Upper lobe of left lung (tissue), 6 donors: ENCODE data around the gene BAIAP2L1. TPM values are rescaled to one million over a fixed set of nuclear protein-coding genes. Genes with fewer than 3 reads are reported as not detected.

Experiments
- ATAC-seq, 2 donors: fragments of 200-7000 bp; cut with Tn5 transposase; one replicate each; pipeline ENCODE4 v1.9.1; 2022; ENCODE audit warnings: mild to moderate bottlenecking in 2 of 2, moderate library complexity in 2 of 2; ENCODE audit not compliant: low FRiP score in 2 of 2
- DNase-seq, 2 donors: peaks; one replicate each; pipeline ENCODE4 v3.0.0-alpha.2; 2019 to 2020
- H3K27ac ChIP-seq, 4 donors: fragments of 200-600 bp; sonication (generic); one replicate each; pipeline ENCODE4 v1.5.1; 2016 to 2019
- H3K27me3 ChIP-seq, 4 donors: fragments of 200-600 bp; sonication (generic); one replicate each; pipeline ENCODE4 v1.5.1; 2017 to 2019
- H3K36me3 ChIP-seq, 4 donors: fragments of 200-600 bp; sonication (generic); one replicate each; pipeline ENCODE4 v1.5.1; 2016 to 2019
- H3K4me1 ChIP-seq, 4 donors: fragments of 200-600 bp; sonication (generic); one replicate each; pipeline ENCODE4 v1.5.1; 2018 to 2019
- H3K4me3 ChIP-seq, 4 donors: fragments of 200-600 bp; sonication (generic); one replicate each; pipeline ENCODE4 v1.5.1; 2017 to 2019; ENCODE audit warnings: mild to moderate bottlenecking in 2 of 4, moderate library complexity in 1 of 4
- H3K9me3 ChIP-seq, 4 donors: fragments of 200-600 bp; sonication (generic); one replicate each; pipeline ENCODE4 v1.5.1; 2018 to 2019
- EP300 ChIP-seq, 4 donors: sonication (generic); formaldehyde crosslinking; IDR thresholded peaks; one replicate each; pipeline ENCODE4 v1.5.1; 2017; ENCODE audit warnings: antibody characterized with exemption in 4 of 4, control low read depth in 2 of 4
- POLR2A ChIP-seq, 4 donors: fragments of 450-650 bp; IDR thresholded peaks; one replicate each; pipeline ENCODE4 v1.5.1; 2016 to 2017; ENCODE audit warnings: antibody characterized with exemption in 4 of 4, mild to moderate bottlenecking in 2 of 4
- POLR2AphosphoS5 ChIP-seq, 2 donors: sonication (generic); formaldehyde crosslinking; IDR thresholded peaks; one replicate each; pipeline ENCODE4 v1.5.1; 2017; ENCODE audit warnings: antibody characterized with exemption in 2 of 2
- WGBS, 2 donors: methylation state at CpG; one replicate each; pipeline ENCODE4 v1.1.5; 2017 to 2018; 5-methylcytosine and 5-hydroxymethylcytosine counted together
- total RNA-seq, 6 donors: library from RNA; depleted of rRNA in 4 of 6; stranded (reverse); fragments of >200 nt in 4 of 6; gene quantifications; one replicate each; pipeline versions ENCODE4 v1.1.0 to v1.2.1, GENCODE V29; 2016 to 2021
- TF ChIP-seq, protein P1 (sequence below), 6 experiments: fragments of 450-650 bp in 4 of 6; fragments of 200-600 bp in 2 of 6; sonication (generic) in 2 of 6; IDR thresholded peaks; one replicate each; pipeline ENCODE4 v1.5.1; 2016 to 2019; ENCODE audit warnings: antibody characterized with exemption in 6 of 6
- donor health status: DM: no; HTN: no; CAD: no; lungs with moderate emphysema.
- donor health status: DM: no; HTN: yes; CAD: no; lungs with severe emphysema.

The BAIAP2L1 gene
- total RNA-seq, 6 donors from 2014 or later: 20.2 to 35.6 (median 26.6) TPM

DNA sequence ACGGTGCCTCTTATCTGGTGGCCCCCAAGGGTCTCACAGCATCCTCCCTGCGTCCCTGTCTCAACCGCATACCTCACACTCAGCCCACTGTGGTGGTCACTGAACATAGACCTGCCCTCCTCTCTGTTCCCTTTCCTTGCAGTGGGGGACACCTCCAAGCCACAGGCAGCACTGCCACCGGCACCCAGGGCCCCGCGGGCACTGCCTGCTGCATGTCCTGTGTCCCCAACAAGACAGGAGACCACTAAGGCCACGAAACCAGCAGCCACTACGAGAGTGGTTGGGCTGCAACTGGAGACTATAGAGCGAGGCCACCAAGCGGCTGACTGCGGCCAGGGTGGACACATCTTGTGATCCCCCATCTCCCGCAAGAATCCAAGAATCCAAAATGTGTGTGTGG lies 104.1 kb downstream of the BAIAP2L1 start:
- Histone ChIP-seq H3K4me3 (no peak overlapping the region), H3K27me3 (no peaks in the 10 kb centered on the region), H3K4me1 (peaks cover 0 to 9% (median 3%) of the 10 kb centered on the region in 4 donors), H3K27ac (no peak overlapping the region), H3K9me3 (no peaks in the 10 kb centered on the region), H3K36me3 (peaks cover 18 to 75% (median 30%) of the 10 kb centered on the region in 4 donors)
- TF ChIP-seq, protein P1, sequence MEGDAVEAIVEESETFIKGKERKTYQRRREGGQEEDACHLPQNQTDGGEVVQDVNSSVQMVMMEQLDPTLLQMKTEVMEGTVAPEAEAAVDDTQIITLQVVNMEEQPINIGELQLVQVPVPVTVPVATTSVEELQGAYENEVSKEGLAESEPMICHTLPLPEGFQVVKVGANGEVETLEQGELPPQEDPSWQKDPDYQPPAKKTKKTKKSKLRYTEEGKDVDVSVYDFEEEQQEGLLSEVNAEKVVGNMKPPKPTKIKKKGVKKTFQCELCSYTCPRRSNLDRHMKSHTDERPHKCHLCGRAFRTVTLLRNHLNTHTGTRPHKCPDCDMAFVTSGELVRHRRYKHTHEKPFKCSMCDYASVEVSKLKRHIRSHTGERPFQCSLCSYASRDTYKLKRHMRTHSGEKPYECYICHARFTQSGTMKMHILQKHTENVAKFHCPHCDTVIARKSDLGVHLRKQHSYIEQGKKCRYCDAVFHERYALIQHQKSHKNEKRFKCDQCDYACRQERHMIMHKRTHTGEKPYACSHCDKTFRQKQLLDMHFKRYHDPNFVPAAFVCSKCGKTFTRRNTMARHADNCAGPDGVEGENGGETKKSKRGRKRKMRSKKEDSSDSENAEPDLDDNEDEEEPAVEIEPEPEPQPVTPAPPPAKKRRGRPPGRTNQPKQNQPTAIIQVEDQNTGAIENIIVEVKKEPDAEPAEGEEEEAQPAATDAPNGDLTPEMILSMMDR (IDR thresholded peaks at IDR 0.05): no peak
- TF ChIP-seq POLR2A (IDR thresholded peaks at IDR 0.05) (no peak), POLR2AphosphoS5 (IDR thresholded peaks at IDR 0.05) (no peak), EP300 (IDR thresholded peaks at IDR 0.05) (no peak)
- DNase-seq: peak in 1 of 2 donors; percentile 71
- ATAC-seq: no peak
- 87 to 90% methylated on average over 11 to 12 of the region's 12 CpGs for WGBS, 2 donors

DNA sequence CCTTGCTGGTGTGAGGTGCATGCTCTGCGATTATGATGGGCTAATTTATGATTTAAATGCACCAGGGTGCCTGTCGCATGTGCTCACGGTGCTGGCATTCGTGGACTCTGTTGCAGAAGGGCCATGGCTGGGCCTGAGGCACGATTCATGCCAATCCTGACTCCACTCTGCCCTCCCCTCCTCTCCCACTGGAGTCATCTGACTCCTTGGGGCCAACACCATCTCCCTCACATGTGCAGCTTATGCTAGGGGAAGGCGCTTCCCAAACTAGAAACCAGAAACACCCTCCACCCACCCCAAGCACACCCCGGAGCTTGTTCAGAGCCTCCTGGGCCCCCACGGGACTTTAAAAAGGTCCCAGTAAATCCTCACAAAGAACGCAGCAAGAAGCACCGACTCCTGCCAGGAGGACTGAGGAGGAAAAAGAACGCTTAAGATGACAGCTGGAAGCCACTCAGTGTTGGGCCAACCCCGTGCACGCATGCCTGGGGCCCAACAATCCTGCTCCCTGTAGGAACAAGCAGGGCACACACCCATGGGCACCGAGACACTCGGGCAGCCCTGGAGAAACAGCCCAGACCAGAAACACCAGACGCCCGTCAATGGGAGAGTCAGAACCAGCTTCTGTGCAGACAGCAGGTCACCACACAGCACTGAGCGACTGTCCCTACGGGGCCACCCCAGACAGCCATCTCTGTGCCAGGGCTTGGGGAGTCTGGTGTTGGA lies 105.3 kb downstream of the BAIAP2L1 start:
- Histone ChIP-seq H3K36me3 (peaks cover 22 to 77% (median 40%) of the 10 kb centered on the region in 4 donors), H3K27me3 (no peaks in the 10 kb centered on the region), H3K9me3 (no peaks in the 10 kb centered on the region), H3K4me3 (no peak overlapping the region), H3K27ac (peak overlapping the region in 3 of 4 donors; percentile 3 to 35 (median 19)), H3K4me1 (peaks cover 0 to 9% (median 3%) of the 10 kb centered on the region in 4 donors)
- 65 to 84% methylated on average over 6 to 19 of the region's 19 CpGs for WGBS, 2 donors
- TF ChIP-seq, protein P1 (IDR thresholded peaks at IDR 0.05): no peak
- TF ChIP-seq EP300 (IDR thresholded peaks at IDR 0.05): no peak
- no peak for TF ChIP-seq POLR2A (IDR thresholded peaks at IDR 0.05)
- TF ChIP-seq POLR2AphosphoS5 (IDR thresholded peaks at IDR 0.05): no peak
- ATAC-seq (no peak), DNase-seq (peak; percentile 33 to 51)

DNA sequence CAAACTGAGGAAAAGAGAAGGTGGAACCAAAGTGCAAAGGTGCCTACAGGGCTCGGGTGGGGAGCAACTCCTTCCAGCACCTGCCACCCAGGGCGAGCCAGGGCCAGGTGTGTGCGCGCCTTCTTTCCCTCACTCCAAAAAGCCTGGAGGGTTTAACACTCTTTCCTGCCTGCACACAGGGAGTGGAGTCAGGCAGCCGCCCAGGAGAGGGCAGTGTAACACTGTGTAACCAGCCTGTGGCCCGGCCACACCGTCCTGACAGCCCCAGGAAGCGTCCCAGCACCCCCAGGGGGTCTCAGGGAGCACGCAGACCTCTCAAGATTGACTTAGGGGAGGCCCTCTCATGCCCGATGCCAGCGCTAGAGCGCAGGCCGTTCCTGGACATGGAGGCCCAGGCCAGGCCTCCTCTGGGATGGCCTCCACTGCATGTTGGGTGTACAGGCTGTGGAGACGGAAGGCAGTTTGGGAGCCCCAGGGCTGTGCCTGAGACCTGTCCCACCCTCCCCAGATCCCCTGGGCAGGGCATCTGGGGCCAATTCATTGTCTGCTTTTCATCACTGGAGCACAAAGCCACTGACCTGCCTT lies 106.0 kb downstream of the BAIAP2L1 start:
- TF ChIP-seq, protein P1 (IDR thresholded peaks at IDR 0.05): peak in 5 of 6 experiments; percentile 49 to 78 (median 63)
- no peak for TF ChIP-seq POLR2AphosphoS5 (IDR thresholded peaks at IDR 0.05)
- TF ChIP-seq EP300 (IDR thresholded peaks at IDR 0.05): no peak
- H3K27me3 ChIP-seq: no peaks in the 10 kb centered on the region
- 49 to 63% methylated on average over 4 to 13 of the region's 14 CpGs for WGBS, 2 donors
- H3K4me3 ChIP-seq: no peak overlapping the region
- DNase-seq (peak; percentile 60 to 77), ATAC-seq (peak; percentile 49 to 83)
- H3K36me3 ChIP-seq: peaks cover 22 to 74% (median 42%) of the 10 kb centered on the region in 4 donors
- H3K9me3 ChIP-seq: no peaks in the 10 kb centered on the region
- peak overlapping the region in 3 of 4 donors; percentile 3 to 35 (median 19) for H3K27ac ChIP-seq
- peaks cover under 1 to 9% (median 4%) of the 10 kb centered on the region in 4 donors for H3K4me1 ChIP-seq

DNA sequence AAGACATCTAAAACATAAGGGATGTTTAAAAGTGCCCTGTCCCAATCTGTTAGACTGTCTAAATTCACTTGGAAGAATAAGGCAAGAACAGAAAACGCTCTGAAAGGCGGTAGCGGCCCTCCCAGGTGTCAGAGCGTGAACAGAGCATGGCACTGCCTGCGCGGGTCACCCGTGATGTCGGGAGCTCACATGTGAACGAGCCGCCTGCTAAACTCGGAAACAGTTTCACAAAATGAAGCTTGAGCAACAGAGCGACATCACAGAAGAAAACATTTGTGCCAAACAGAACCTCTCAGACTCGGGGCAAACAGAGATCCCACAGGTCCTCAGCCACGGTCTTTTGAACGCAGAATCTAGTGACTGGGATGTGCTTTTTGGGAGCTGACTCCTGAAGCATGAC lies 106.6 kb downstream of the BAIAP2L1 start:
- peaks cover 22 to 75% (median 43%) of the 10 kb centered on the region in 4 donors for H3K36me3 ChIP-seq
- H3K4me1 ChIP-seq: peaks cover 6 to 14% (median 9%) of the 10 kb centered on the region in 4 donors
- no peak overlapping the region for H3K4me3 ChIP-seq
- DNase-seq (no peak), ATAC-seq (no peak)
- WGBS, 2 donors: 82 to 84% methylated on average over 15 of the region's 15 CpGs
- TF ChIP-seq POLR2A (IDR thresholded peaks at IDR 0.05) (no peak), EP300 (IDR thresholded peaks at IDR 0.05) (no peak), POLR2AphosphoS5 (IDR thresholded peaks at IDR 0.05) (no peak)
- TF ChIP-seq, protein P1 (IDR thresholded peaks at IDR 0.05): no peak
- H3K9me3 ChIP-seq: no peaks in the 10 kb centered on the region
- H3K27me3 ChIP-seq: no peaks in the 10 kb centered on the region
- H3K27ac ChIP-seq: peak overlapping the region in 1 of 4 donors; percentile 3
